ENCODE results near the gene RND2.

RND2 gene

DNA sequence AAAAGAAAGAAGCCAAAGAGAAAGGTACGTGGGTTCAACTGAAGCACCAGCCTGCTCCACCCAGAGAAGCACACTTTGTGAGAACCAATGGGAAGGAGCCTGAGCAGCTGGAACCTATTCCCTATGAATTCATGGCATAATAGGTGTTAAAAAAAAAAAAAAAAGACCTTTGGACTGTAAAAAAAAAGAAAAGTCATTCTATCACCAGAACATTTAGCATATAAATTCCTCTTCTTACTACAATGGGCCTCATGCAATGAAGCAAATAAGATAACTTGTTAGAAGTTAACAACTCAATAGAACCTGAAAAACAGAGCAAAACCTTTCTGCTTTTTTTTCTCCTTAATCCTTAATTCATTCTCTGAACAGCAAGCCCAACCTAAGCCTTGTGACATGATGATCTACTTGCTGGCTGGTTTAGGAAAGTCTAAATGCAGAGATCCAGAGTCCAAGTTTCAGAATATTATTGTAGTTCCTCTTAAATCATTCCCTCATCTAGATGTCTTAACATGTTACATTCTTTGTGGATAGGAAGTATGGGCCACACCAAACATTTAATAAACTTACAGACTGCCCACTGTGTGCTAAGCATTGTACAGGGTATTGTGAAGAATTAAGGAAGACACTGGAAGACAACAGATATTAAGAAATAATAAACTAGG is 54.7 kb downstream of the RND2 start:
- DNase-seq, result no peak
